T-helper 1 cell (primary cell): Measurements from ENCODE around the gene ALOX15B.
"Not testable (repeated sequence)": the region's sequence is repeated elsewhere in the genome, so short reads cannot be mapped to it uniquely, and the experiment has no call there.

Experiments
- DNase-seq, 5 donors: peaks; one replicate each; pipeline ENCODE4 v3.0.0-alpha.2; 2012 to 2020

ALOX15B gene

DNA sequence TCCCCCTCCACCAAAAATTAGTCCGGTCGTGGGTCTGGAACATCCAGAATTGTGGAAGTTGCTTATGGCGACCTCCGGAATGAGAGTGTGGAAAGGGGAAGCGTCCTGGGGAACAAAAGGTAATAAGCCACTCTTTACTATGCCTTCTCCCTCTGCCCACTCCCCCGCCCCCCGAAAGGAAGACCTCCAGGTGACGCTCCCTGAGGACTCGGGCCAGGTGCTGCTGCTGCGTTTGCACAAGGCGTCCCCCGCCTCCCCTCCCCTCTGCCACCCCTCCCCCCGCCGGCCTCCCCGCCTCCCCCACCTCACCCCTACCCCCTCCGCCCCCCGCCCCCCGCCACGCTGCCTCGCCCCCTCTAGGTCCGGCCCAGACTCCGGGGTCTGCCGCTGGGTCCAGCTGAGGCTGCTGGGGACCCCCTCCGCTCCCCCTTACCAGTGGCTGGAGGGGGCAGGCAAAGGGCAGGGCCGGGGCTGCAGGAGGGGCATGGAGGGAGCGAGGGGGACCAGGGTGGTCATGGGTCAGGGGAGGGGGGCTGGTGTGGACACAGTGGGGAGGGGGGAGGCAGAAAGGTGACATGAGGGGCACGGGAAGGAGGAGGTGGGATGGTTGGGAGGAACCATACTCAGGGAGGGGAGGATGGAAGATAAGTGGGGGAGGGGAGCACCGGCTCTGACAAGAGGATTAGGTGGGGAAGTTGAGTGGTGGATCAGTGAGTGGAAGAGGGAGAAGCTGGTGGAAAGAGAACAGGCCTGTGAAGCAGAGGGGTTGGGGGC, 25.1 kb downstream of the ALOX15B start:
- DNase-seq = no peak

DNA sequence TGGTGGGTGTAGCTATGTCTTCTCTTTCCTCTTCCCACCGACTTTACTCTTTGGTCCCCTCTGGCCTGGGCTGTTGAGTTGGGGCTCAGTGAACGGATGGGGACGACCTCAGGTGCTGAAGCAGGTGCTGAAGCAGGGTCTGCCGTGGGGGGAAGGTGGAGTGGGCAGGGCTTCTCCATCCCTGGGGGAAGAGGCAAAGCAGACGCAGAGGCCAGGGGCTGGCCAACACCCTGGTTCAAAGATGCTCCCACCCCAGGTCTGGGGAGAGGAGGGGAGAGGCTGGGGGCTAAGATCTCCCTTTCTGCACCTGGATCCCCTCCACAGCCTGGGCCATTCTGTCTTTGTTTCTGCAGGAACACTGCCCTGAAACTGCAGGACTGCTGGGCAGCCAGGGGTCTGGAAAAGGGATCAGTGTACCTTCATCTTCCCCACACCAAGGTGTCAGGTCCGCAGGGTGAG, 25.7 kb downstream of the ALOX15B start:
- no peak for DNase-seq

DNA sequence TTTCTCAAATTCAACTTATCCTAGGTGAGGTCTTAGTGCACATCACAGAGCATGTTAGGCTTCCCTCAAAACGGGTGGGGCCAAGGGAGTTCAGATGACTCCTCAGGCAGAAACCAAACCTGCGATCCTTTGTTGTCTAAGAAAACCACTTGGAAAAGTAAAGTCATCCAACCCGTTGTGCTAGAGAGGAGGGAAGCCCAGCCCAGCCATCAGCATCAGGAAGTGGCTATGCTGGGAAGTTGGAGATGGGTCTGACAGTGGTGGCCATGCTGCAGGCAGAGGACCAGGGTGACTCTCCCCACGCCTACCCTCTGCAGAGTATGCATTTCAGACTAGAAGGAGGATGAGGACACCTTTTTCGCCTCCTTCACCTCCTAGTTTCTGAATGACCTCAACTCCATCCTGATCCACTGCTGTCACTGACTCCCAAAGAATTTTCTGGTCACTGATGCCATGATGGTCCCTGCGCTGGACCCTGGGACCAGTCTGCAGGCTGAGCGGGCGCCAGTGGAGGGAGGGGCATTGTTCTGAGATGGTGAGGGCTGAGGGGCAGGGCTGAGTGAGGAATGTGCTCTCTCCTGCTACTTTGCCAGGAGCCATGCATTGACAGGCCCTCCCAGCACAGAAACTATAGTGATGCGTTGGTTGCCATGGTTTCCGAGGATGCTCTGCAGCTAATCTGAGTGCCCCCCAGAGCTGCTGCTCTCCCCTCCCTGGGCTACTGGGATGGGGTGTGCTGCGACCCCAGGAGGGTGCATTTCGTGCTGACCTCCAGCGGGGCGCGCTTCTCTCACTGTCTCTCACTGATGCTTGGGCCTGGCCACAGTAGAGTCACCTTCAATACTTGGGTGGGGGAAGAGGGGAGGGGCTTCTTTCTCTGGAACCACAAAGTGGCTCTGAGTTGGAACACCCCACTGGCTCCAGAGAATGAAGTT, 28.2 kb downstream of the ALOX15B start:
- no peak for DNase-seq

DNA sequence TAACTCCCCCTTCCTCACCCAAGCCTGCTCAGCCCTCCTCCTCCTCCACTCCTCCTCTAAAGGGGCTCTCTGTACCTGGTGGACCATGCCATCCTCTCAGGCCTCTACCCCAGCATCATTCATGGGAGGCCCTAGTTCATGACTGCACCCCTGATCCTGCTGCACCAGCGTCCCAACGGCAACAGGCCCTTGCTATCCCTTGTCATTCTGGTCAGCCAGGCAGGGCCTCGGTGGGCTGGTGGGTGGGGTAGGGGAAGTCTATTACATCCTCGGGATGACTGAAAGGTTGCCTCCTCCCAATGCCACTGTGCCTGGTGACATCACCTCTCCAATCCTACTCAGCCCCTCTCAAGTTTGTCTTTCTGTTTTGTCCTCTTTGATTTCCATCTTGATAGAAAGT, 28.9 kb downstream of the ALOX15B start:
- no peak for DNase-seq

DNA sequence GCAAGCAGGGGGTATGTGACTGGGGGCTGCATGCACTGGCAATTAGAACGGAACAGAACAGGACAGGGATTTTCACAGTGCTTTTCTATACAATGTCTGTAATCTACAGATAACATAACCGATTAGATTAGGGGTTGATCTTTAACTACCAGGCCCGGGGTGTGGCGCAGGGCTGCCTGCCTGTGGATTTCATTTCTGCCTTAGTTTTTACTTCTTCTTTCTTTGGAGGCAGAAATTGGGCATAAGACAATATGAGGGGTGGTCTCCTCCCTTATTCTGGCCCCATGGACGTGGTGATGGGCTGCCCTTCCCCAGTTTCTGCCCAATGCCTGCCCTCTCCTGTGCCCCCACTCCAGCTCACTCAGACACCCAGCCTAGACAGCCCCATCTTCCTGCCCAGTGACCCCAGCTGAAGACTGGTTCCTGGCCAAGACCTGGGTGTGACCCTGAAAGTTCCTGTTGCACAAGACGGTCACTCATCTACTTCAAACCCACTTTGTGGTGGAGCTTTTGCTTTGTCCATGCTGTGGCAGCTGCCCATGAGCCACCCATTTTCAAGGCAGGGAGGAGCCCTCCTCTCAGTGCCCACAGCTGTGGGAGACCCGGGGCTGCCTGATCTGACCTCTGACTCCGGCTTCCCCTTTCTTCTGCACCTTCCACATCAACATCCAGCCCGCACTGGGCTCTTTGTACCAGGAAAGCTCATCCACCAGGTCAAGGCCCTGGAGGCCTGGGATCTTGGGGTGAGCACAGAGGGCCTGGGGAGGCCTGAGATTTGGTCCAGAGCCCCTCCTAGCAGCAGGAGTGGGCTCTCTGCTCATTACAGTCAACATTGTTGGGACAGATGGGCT, 30.1 kb downstream of the ALOX15B start:
- no peak for DNase-seq

DNA sequence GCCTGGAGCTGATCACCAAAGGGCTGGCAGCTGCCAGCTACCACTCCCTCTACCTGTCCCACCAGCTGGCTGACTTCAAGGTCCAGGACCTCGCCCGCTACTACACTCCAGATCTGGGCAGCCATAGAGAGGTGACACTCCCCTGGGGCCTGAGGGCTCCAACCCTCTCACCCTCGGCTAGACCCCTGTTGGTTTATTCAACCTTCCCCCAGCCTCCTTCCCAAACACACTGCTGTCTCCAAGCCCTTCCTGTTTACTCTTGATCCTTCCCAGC, 30.7 kb downstream of the ALOX15B start:
- DNase-seq = no peak

DNA sequence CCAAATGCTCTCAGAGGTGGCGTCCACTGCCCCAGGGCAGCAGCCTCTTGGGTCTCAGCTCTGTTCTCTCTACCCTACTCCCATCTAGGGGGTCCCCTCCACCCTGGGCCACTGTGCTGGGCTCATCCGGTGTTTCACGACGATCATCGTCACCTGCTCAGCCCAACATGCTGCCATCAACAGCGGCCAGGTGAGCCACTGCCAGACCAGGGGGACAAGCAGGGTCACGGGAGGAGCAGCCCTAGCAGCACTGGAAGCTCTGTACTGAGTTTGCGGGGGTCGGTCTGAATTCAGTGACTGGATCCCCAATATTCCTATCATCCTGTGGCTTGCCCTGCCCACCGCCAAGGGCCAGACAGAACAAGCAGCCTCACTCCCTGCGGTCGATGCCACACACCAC, 32.6 kb downstream of the ALOX15B start:
- DNase-seq = no peak

DNA sequence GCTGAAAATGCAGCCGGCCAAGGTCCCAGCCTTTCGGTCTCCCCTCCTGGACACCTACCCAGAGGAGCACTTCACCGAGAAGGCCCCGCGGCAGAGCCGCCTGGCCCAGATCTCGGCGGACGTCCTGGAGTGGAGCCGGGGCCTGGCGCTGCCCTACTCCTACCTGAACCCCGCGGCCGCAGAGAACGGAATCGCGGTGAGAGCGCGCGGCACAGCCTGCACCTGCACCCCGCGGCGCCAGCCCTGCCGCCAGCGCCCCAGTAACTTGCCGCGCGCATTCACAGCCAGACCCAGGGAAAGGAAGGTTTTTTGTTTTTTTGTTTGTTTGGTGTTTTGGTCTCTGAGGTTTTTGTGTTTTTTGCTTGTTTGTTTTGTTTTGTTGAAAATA, 33.5 kb downstream of the ALOX15B start:
- DNase-seq = no peak

DNA sequence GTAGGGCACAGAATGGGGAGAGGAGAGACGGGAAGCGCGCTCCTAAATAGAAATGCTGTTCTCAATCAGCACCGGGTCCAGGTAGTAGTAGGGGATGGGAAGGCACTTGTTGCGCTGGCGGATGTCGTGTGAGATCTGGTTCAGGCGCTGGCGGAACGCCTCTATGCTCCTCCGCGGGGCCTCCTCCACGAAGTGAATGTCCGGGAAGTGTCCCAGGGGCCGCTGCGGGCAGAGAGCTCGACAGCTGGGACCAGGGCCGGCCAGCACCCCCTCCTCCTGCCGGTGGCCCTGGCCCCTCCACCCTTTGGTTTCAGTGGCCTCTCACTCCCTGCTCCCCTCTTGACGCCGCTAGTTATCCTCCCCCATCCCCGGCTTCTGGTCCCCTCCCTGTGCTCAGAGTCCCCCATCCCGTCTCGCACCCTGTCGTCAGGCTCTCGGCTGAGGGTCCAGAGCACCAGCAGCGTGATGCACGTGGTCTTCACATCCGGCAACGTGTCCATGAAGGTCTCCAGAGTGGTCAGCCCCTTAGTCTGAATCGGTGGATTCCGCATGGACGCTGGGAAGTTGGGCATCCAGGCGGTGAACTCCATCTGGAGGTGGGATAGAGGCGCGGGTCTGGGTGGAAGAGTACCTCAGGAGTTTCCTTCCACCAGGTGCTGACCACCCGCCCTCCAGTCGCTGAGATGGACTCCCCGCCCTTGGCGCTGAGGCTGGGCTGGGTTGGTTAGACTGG, 34.0 kb downstream of the ALOX15B start:
- peak in 2 of 5 donors; percentile 17 to 29 for DNase-seq

DNA sequence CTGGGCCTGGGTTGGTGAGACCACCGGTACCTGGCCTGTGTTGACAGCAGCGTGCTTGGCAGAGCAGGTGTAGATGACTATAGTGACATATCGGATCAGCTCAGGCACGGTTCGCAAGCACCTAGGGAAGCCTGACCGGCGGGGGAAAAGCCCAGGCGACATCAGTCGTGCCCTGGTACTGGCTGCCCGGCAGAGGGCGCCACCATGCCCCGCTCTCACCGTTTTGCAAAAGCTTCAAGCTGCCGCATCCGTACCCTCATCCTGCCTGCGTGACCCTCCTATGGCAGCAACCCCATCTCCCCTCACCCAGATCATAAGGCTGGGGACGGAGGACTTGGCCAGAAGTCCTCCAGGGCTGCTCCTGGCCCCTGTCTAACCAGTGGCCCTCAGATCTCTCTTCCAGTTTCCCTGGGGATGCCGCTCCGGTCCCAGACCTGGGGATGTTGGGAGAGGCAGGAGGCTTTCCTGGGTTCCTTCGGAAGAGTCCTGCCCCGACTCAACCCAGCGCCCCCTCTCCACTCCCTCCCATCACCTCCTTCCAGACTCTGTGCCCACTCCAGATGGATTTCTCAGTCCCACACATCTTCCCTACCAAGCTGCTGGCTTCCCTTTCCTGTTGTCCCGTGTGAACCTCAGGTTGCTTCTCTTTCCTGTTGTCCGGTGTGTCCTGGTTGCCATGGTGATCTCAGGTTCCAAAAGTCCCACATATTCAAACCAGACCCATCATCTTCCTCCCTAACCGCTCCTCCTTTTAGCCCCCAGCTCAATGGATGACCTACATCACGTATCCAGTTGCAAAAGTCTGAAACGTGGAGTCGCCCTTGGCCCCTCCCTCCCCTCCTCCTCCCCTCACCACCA, 35.0 kb downstream of the ALOX15B start:
- peak; percentile 75 to 84 (median 81) for DNase-seq

DNA sequence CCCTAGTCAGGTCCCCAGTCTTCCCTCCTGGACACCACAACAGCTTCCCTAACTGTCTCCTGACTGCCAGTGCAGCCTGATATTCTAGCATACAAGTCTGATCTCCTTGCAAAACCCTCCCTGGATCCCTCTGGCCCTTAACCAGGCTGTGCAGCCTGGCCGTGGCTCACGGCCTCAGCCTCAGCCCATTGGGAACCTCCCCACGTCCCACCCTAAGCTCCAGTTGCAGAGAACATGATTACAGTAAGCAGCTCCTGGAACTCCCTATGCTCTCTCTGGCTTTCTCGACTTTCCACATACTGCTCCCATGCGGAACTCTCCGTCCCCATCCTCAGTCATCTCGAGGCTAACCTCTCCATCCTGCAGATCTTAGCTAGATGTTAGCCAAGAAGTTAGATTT, 35.7 kb downstream of the ALOX15B start:
- DNase-seq = no peak

DNA sequence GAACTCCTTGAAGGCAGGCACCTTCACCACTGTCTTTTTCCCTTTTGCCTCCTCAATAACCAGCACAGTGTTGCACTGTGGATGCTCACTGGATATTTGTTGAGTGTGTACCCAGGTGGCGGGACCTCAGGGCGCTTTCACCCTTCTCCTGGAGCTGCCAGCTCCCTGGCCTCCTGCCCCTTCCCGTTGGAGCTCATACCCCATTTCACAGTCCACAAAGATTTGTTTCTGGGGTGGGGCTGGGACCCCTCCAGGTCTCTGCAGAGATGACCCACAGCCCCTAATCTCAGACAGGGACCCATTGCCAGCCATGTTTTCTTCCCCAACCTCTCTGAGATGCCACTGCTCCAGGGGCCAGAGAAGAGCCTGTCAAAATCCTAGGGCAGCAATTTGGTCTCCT, 36.2 kb downstream of the ALOX15B start:
- no peak for DNase-seq

DNA sequence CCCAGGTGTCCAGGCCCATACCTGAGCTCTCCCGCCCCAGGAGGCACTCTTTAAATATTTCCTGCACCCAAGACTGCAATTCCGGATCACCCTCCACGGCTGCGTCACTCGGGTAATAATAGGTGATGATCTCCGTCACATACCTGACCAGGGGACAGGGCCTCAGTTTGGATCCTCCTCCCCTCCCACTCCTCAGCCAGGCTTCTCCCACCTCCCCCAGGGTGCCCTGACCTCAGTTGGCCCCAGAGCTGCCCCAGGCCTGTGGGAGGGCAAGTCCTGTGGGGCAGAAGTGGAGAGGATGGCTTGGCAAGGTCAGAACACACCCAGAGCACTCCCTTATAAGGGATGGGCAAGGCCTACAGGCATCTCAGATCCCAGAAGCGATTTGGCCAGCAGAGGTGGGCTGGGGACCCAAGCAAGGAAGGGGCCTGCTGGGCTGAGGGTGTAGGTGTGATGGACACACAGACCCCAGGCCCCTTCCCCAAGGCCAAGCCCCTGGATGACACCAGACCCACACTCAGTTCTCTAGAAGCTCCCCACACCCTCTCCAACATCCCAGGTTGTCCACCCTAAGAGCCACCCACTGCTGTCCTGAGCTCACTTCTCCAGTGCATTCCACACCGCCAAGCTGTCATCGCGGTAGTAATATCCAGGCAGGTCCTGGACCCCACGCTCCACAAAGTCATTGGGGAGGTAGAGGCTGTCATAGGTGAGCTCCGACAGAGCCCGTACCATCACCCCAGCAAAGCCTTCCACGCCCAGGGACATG, 36.9 kb downstream of the ALOX15B start:
- no peak for DNase-seq

DNA sequence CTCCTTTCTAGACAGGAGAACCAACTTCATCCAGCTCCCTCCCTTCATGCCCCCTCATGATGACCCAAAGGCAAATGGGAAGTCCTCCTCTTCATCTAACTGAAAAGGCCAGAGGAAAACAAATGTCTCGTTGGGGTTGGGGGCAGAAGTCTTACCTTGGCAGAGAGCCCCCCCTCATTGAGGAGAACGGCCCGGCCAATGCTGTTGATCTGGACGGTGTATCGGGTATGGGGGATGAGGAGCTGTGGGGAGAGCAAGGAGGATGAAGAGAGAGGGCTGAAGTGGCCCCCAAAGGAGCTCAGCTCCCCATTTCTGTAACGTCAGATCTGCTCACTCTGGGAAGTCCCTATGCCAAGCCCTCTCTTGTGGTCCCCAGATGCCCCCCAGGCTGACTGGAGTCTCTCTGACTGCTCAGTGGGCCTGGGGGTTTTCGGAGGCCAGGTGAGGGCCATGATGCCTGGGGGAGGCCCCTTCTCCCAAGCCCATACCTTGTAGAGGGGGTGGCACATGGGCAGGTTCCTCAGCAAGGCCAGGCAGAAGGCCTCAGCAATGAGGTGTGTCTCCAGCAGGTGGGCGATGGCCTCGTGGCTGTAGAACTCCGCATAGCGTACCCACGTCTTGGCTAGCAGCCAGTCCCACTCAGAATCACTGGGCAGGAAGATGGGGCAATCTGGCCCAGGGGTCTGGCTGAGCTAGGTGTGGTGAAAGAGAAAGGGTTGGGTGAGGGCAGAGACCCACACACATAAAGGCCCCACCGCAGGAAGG, 37.8 kb downstream of the ALOX15B start:
- DNase-seq = no peak

DNA sequence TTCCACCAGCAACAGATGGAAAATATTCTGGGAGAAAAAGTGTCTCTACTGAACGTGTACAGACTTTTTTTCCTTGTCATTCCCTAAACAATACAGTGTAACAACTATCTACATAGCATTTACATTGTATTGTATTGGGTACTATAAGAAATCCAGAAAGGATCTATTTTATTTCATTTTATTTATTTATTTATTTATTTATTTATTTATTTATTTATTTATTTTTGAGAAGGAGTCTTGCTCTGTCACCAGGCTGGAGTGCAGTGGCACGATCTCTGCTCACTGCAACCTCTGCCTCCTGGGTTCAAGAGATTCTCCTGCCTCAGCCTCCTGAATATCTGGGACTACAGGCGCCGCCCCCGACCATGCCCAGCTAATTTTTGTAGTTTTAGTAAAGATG, 39.1 kb downstream of the ALOX15B start:
- not testable (repeated sequence) for DNase-seq

DNA sequence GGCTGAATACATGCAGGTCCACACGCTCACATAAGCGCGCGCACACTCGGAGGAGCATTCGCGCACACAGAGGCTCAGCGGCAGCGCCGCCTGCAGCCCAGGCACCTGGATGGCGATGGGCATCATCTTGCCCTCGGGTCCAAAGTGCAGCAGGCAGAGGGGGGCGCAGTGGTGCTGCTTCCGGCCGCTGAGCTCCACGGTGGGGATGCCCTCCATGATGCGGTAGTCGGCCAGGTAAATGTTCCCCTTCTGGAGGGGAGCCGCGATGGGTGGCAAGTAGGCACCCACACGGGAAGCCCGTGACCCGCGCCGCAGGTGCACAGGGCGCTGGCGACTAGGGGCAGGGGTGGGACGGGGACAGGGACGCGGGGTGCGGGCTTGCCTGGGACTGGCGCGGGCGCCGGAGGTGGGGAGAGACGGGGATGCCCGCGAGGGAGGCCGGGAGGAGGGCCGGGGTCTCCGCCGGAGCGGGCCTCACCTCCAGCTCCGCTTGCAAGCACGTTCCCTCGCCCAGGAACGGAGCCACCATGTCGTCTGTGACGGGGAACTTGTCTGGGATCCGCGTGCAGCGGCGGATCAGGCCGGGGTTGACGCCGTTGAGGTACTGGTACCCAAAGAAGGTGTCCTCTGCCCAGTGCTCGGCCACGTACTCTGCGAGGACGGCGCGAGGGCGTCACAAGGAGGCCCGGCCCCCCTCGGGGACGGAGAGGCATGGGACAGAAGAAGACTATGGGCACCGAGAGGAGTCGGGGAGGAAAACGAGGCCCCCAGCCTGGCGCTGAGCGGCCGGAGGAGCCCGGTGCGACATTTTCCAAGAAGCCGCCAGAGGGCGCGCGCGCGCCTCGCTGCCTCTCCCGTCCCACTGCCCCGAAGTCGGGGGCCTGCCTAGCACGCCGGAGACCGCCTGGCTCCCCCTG, 40.7 kb downstream of the ALOX15B start:
- DNase-seq = peak; percentile 58 to 79 (median 70)

DNA sequence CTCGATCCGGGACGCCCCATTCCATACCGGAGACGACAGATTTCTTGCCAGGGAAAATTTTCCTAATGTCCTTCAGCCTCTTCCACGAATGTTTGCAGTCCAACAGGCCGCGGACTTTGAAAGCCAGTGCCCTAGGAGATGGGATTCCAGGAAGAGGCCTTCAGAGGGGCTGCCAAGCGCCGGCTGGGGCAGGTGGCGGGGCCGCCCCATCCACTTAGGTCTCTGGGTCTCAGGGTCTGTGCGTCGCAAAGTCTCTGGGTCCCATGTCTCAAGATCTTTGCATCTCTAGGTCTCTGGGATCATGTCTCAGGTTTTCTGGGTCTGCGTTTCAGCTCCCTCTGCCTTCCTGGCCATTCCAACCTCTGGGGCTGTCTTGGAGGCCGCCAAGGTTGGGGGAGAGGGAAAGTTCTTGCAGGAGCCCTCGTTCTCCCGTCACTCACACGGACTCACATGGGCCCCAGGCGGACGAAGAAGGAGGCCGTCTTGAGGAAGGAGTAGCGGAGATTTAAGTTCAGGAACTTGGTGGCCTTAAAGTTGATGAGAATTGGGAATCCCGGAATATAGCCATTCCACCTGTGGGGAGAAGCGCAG, 41.4 kb downstream of the ALOX15B start:
- no peak for DNase-seq

DNA sequence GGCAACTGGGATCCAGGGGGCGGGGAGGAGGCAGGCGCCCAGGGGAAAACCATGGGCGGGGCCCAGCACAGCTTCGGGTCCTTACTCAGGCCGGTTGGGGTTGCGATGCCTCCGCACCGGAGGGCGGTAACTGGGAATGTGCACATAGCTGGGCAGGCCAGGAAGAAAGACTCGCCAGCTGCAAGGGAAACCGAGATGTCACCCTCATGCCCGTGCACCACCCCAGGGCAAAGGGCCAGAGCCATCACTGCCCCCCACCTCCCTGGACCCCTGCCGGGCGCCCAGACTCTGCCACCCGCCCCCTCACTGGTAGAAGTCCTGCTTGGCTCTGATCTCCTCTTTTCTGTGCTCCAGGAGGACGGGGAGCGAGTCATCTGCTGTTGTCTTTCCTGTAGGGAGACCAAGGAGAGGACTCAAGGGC, 42.0 kb downstream of the ALOX15B start:
- no peak for DNase-seq
